Trophoblast cell (in vitro differentiated cells and primary cell): Measurements from ENCODE around the gene DLX2.
"Not testable (repeated sequence)": the region's sequence is repeated elsewhere in the genome, so short reads cannot be mapped to it uniquely, and the experiment has no call there.

ENCODE experiments used
- DNase-seq, 2 donors: peaks; one replicate each; pipeline ENCODE4 v3.0.0-alpha.2; 2016
- H2AFZ ChIP-seq: 2 replicates; pipeline ENCODE4 v1.6.1; 2013; ENCODE audit warnings: low read length, moderate library complexity, mild to moderate bottlenecking; ENCODE audit not compliant: insufficient read depth, poor library complexity
- H2AK5ac ChIP-seq: 2 replicates; pipeline ENCODE4 v1.6.1; 2013; ENCODE audit warnings: mild to moderate bottlenecking, low read length
- H2BK120ac ChIP-seq: 2 replicates; pipeline ENCODE4 v1.6.1; 2013; ENCODE audit warnings: low read length, mild to moderate bottlenecking, moderate library complexity; ENCODE audit not compliant: insufficient read depth, poor library complexity
- H2BK12ac ChIP-seq: 2 replicates; pipeline ENCODE4 v1.6.1; 2013; ENCODE audit warnings: mild to moderate bottlenecking, low read length, moderate library complexity
- H2BK5ac ChIP-seq: 2 replicates; pipeline ENCODE4 v1.6.1; 2013; ENCODE audit warnings: low read length, low read depth, moderate library complexity, mild to moderate bottlenecking; ENCODE audit not compliant: poor library complexity
- H3K14ac ChIP-seq: 2 replicates; pipeline ENCODE4 v1.6.1; 2013; ENCODE audit warnings: mild to moderate bottlenecking, low read length
- H3K18ac ChIP-seq: 2 replicates; pipeline ENCODE4 v1.6.1; 2013; ENCODE audit warnings: mild to moderate bottlenecking, low read length
- H3K23ac ChIP-seq: 2 replicates; pipeline ENCODE4 v1.6.1; 2013; ENCODE audit warnings: low read length
- H3K27ac ChIP-seq: 2 replicates; pipeline ENCODE4 v1.5.1; 2013; ENCODE audit warnings: low read depth, mild to moderate bottlenecking, inconsistent platforms, low read length, moderate library complexity
- H3K27me3 ChIP-seq: 2 replicates; pipeline ENCODE4 v1.6.1; 2013; ENCODE audit warnings: inconsistent platforms, mild to moderate bottlenecking, low read length, moderate library complexity; ENCODE audit not compliant: insufficient read depth
- H3K36me3 ChIP-seq, 2 experiments: 1 replicate in 1 of 2; 2 replicates in 1 of 2; pipeline ENCODE4 v1.6.1; 2013; ENCODE audit warnings: low read length in 2 of 2, mild to moderate bottlenecking in 2 of 2, moderate library complexity in 1 of 2; ENCODE audit not compliant: insufficient read depth in 2 of 2, control insufficient read depth in 1 of 2
- H3K4ac ChIP-seq: 2 replicates; pipeline ENCODE4 v1.6.1; 2013; ENCODE audit warnings: low read depth, mild to moderate bottlenecking, low read length, moderate library complexity
- H3K4me1 ChIP-seq, 2 experiments: 1 replicate in 1 of 2; 2 replicates in 1 of 2; pipeline ENCODE4 v1.6.1; 2013; ENCODE audit warnings: low read length in 2 of 2, mild to moderate bottlenecking in 2 of 2, moderate library complexity in 1 of 2; ENCODE audit not compliant: insufficient read depth in 2 of 2, control insufficient read depth in 1 of 2
- H3K4me2 ChIP-seq: 2 replicates; pipeline ENCODE4 v1.6.1; 2013; ENCODE audit warnings: inconsistent platforms, mild to moderate bottlenecking, low read length, moderate library complexity
- H3K4me3 ChIP-seq: 2 replicates; pipeline ENCODE4 v1.5.1; 2013; ENCODE audit warnings: mild to moderate bottlenecking, low read depth, low read length, inconsistent platforms
- H3K79me1 ChIP-seq: one replicate; pipeline ENCODE4 v1.6.1; 2013; ENCODE audit warnings: low read length
- H3K79me2 ChIP-seq: 2 replicates; pipeline ENCODE4 v1.6.1; 2013; ENCODE audit warnings: low read length, mild to moderate bottlenecking; ENCODE audit not compliant: control insufficient read depth, insufficient read depth, poor library complexity
- H3K9ac ChIP-seq: 2 replicates; pipeline ENCODE4 v1.6.1; 2013; ENCODE audit warnings: mild to moderate bottlenecking, low read length
- H3K9me3 ChIP-seq: 2 replicates; pipeline ENCODE4 v1.6.1; 2013; ENCODE audit warnings: low read depth, mild to moderate bottlenecking, control low read depth, inconsistent platforms, low read length; ENCODE audit not compliant: insufficient read depth
- H4K12ac ChIP-seq: 2 replicates; pipeline ENCODE4 v1.6.1; 2013; ENCODE audit warnings: low read depth, mild to moderate bottlenecking, low read length, moderate library complexity
- H4K8ac ChIP-seq: 2 replicates; pipeline ENCODE4 v1.6.1; 2013; ENCODE audit warnings: low read depth, mild to moderate bottlenecking, low read length, moderate library complexity
- H4K91ac ChIP-seq: one replicate; pipeline ENCODE4 v1.6.1; 2013; ENCODE audit warnings: low read depth, mild to moderate bottlenecking, low read length, moderate library complexity
- WGBS: extraction: QIAGEN DNeasy Blood & Tissue Kit; methylation state at CpG from one replicate; pipeline ENCODE4 v1.1.7; 2013; ENCODE audit warnings: missing lambda C conversion rate; ENCODE audit not compliant: insufficient read length, insufficient coverage; ENCODE audit errors: extremely low coverage; 5-methylcytosine and 5-hydroxymethylcytosine counted together

DLX2 gene

GRCh38 chr2:172072303-172072702 lies 30.4 kb downstream of the DLX2 start:
- no peak overlapping the region for H3K4me3 ChIP-seq
- H3K27me3 ChIP-seq: no peaks in the 10 kb centered on the region
- no peak overlapping the region for H2AFZ ChIP-seq
- no peaks in the 10 kb centered on the region for H3K4me1 ChIP-seq
- H3K79me2 ChIP-seq: no peaks in the 10 kb centered on the region
- H4K91ac ChIP-seq: no peak overlapping the region
- H3K9ac ChIP-seq: no peak overlapping the region
- H3K18ac ChIP-seq: no peak overlapping the region
- no peaks in the 10 kb centered on the region for H3K79me1 ChIP-seq
- no peak overlapping the region for H3K4ac ChIP-seq
- H3K23ac ChIP-seq: no peak overlapping the region
- no peaks in the 10 kb centered on the region for H3K36me3 ChIP-seq
- no peak overlapping the region for H3K27ac ChIP-seq
- H2BK12ac ChIP-seq: no peak overlapping the region
- H3K4me2 ChIP-seq: no peak overlapping the region
- H2BK5ac ChIP-seq: no peak overlapping the region
- no peak for DNase-seq
- H2BK120ac ChIP-seq: no peak overlapping the region
- no CpG with 5 or more reads among the region's 3 CpGs for WGBS
- H3K9me3 ChIP-seq: no peaks in the 10 kb centered on the region
- no peak overlapping the region for H4K12ac ChIP-seq
- H3K14ac ChIP-seq: no peak overlapping the region
- H4K8ac ChIP-seq: no peak overlapping the region
- H2AK5ac ChIP-seq: no peak overlapping the region

- no CpG with 5 or more reads among the region's 1 CpG for WGBS
These were observed 31.8 kb downstream of the DLX2 start for GRCh38 chr2:172070936-172071335.

GRCh38 chr2:172067905-172068304 lies 34.8 kb downstream of the DLX2 start:
- H3K9me3 ChIP-seq, H3K27ac ChIP-seq, H3K4me3 ChIP-seq, H3K4me2 ChIP-seq, H2AFZ ChIP-seq, H3K4ac ChIP-seq, H4K8ac ChIP-seq, H4K91ac ChIP-seq, H3K23ac ChIP-seq, H4K12ac ChIP-seq, DNase-seq, H2BK120ac ChIP-seq, H3K9ac ChIP-seq, H3K36me3 ChIP-seq, H3K14ac ChIP-seq, H3K27me3 ChIP-seq, H2AK5ac ChIP-seq, H3K4me1 ChIP-seq, H3K18ac ChIP-seq, H2BK5ac ChIP-seq, H2BK12ac ChIP-seq, H3K79me1 ChIP-seq, H3K79me2 ChIP-seq: not testable (repeated sequence)
- WGBS: no CpG with 5 or more reads among the region's 4 CpGs

More at GRCh38 chr2:172070936-172071335, 31.8 kb downstream of the DLX2 start:
- Histone ChIP-seq H2BK120ac (no peak overlapping the region), H3K4me2 (no peak overlapping the region), H2BK12ac (no peak overlapping the region), H3K27me3 (no peaks in the 10 kb centered on the region), H3K79me1 (no peaks in the 10 kb centered on the region), H2AK5ac (no peak overlapping the region), H3K79me2 (no peaks in the 10 kb centered on the region), H3K18ac (no peak overlapping the region), H3K14ac (no peak overlapping the region), H3K9me3 (no peaks in the 10 kb centered on the region), H3K4me3 (no peak overlapping the region), H3K9ac (no peak overlapping the region), H4K91ac (no peak overlapping the region), H4K8ac (no peak overlapping the region), H2BK5ac (no peak overlapping the region), H3K36me3 (no peaks in the 10 kb centered on the region), H2AFZ (no peak overlapping the region), H3K23ac (no peak overlapping the region), H4K12ac (no peak overlapping the region), H3K4me1 (no peaks in the 10 kb centered on the region), H3K27ac (no peak overlapping the region), H3K4ac (no peak overlapping the region)
- DNase-seq: no peak

GRCh38 chr2:172066394-172066886 lies 36.3 kb downstream of the DLX2 start:
- H3K4me3 ChIP-seq: no peak overlapping the region
- H2AK5ac ChIP-seq: no peak overlapping the region
- H3K23ac ChIP-seq: no peak overlapping the region
- no peak overlapping the region for H4K91ac ChIP-seq
- no peak overlapping the region for H2BK12ac ChIP-seq
- H4K8ac ChIP-seq: no peak overlapping the region
- no peak overlapping the region for H3K4ac ChIP-seq
- no peaks in the 10 kb centered on the region for H3K9me3 ChIP-seq
- H2BK120ac ChIP-seq: no peak overlapping the region
- H2AFZ ChIP-seq: no peak overlapping the region
- H3K36me3 ChIP-seq: no peaks in the 10 kb centered on the region
- H3K14ac ChIP-seq: no peak overlapping the region
- H3K9ac ChIP-seq: no peak overlapping the region
- no peaks in the 10 kb centered on the region for H3K79me1 ChIP-seq
- H3K4me2 ChIP-seq: no peak overlapping the region
- no peak overlapping the region for H2BK5ac ChIP-seq
- H3K4me1 ChIP-seq: peaks cover 2 to 5% of the 10 kb centered on the region in 2 experiments
- H3K18ac ChIP-seq: no peak overlapping the region
- DNase-seq: no peak
- no peaks in the 10 kb centered on the region for H3K27me3 ChIP-seq
- H3K79me2 ChIP-seq: no peaks in the 10 kb centered on the region
- no peak overlapping the region for H3K27ac ChIP-seq
- whole genome bisulfite sequencing: no CpG with 5 or more reads among the region's 4 CpGs
- no peak overlapping the region for H4K12ac ChIP-seq
